ENCODE data around the gene TDP1. TPM values are rescaled to one million over a fixed set of nuclear protein-coding genes. Genes with fewer than 3 reads are reported as not detected.

TDP1 gene
- total and polyA plus RNA-seq, 12 donors = 2.3 to 24.8 (median 9.6) TPM

DNA sequence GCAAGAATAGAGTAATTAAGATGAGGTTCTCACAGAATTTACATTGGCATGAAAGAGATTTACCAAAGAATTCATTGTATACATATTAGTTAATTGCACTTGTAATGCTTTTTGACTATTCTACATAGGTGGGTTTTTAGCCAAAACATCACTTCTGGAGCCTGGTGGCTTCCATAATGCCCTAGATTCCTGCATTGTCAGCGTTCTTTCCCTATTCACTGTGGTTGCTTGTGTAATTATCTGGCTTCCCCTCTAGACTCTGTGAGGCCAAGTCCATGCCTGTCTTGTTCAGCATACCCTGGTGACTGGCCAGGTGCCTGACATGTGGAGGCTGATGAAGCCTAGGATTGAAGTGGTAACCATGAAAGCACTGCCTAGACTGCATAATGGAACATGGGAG, 41.2 kb downstream of the TDP1 start:
- no peak for DNase-seq
- WGBS, 4 donors = 94 to 100% (median 100%) methylated on average over 1 of the region's 1 CpG
- H3K36me3 ChIP-seq (replicated peaks in 1 of 2) = no peaks in the 10 kb centered on the region

DNA sequence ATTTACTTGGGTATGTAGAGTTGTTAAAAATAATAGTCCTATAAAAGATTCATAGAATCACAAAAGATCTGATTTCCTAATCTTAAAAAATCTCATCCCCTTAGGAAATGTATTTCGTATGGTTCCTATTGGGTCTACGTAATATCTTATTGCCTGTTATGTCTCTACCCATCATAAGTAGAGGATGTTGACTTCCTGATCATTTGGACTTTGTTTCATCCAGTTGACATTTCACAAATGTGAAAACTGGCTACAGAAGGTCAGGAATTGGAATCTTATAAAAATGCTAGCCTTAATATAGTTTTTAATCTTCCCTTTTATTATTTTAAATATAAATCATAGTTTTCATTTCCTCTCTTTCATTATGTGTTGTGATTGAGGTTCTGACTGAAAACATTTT, 45.2 kb downstream of the TDP1 start:
- no peaks in the 10 kb centered on the region for H3K27me3 ChIP-seq
- H3K4me3 ChIP-seq = no peak overlapping the region
- intact Hi-C loops (cut with DNase I) = no loop called here
- H3K4me1 ChIP-seq (replicated peaks in 1 of 2) = no peaks in the 10 kb centered on the region
- TF ChIP-seq, protein P1, sequence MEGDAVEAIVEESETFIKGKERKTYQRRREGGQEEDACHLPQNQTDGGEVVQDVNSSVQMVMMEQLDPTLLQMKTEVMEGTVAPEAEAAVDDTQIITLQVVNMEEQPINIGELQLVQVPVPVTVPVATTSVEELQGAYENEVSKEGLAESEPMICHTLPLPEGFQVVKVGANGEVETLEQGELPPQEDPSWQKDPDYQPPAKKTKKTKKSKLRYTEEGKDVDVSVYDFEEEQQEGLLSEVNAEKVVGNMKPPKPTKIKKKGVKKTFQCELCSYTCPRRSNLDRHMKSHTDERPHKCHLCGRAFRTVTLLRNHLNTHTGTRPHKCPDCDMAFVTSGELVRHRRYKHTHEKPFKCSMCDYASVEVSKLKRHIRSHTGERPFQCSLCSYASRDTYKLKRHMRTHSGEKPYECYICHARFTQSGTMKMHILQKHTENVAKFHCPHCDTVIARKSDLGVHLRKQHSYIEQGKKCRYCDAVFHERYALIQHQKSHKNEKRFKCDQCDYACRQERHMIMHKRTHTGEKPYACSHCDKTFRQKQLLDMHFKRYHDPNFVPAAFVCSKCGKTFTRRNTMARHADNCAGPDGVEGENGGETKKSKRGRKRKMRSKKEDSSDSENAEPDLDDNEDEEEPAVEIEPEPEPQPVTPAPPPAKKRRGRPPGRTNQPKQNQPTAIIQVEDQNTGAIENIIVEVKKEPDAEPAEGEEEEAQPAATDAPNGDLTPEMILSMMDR (IDR thresholded peaks at IDR 0.05) = no peak
- TF ChIP-seq POLR2A (IDR thresholded peaks at IDR 0.05) = no peak
- H3K27ac ChIP-seq = no peak overlapping the region
- no peak for DNase-seq
- 95 to 99% (median 97%) methylated on average over 2 of the region's 2 CpGs for WGBS, 4 donors
- no peaks in the 10 kb centered on the region for H3K9me3 ChIP-seq (replicated peaks in 1 of 3)
- no peaks in the 10 kb centered on the region for H3K36me3 ChIP-seq (replicated peaks in 1 of 2)

More for the DNA sequence above, 41.2 kb downstream of the TDP1 start:
- Histone ChIP-seq H3K4me1 (replicated peaks in 1 of 2) (no peaks in the 10 kb centered on the region), H3K9me3 (replicated peaks in 1 of 3) (no peaks in the 10 kb centered on the region), H3K4me3 (no peak overlapping the region), H3K27me3 (no peaks in the 10 kb centered on the region), H3K27ac (no peak overlapping the region)
- TF ChIP-seq POLR2A (IDR thresholded peaks at IDR 0.05) = no peak
- TF ChIP-seq, protein P1 (IDR thresholded peaks at IDR 0.05) = no peak
- intact Hi-C loops (cut with DNase I) = no loop called here

DNA sequence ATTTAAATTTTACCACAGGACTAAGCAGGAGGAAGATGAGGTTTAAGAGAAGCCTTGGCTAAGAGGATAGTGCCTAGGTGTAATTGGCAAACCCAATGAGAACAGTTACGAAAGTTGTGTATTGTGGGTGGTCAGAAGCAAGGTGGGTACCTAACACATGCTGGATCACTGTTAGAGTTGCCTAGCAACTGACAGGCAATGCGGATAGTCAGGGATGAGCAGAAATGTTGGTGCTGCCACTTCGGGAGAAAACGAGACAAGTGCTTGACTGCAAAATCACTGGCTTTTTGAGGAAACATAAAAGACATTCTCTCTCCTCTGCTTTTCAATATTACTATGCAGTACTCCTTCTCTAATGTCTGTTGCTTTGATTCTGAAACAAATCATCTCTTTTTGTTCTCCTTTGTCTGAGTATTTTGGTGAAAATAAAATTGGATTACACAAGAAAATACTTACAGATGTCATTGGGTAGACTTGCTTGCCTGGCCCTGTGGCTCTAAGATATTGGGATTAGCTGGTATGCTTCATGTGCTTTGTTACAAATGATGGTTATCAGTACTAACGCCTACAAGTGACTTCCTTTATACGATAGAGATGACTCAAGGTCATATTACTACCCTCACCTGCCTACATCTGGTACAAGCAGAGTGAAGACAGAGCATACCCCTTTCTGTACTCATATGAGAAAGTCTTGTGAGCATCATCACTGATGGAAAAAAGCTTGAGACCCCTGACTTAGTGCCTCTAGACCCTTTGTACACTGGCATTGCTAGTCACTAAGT, 48.0 kb downstream of the TDP1 start:
- TF ChIP-seq, protein P1 (IDR thresholded peaks at IDR 0.05) = no peak
- no peak for TF ChIP-seq POLR2A (IDR thresholded peaks at IDR 0.05)
- Histone ChIP-seq H3K36me3 (replicated peaks in 1 of 2) (no peaks in the 10 kb centered on the region), H3K27me3 (no peaks in the 10 kb centered on the region), H3K9me3 (replicated peaks in 1 of 3) (no peaks in the 10 kb centered on the region), H3K4me3 (no peak overlapping the region), H3K4me1 (replicated peaks in 1 of 2) (no peaks in the 10 kb centered on the region), H3K27ac (no peak overlapping the region)
- DNase-seq = no peak
- intact Hi-C loops (cut with DNase I) = no loop called here
- 87 to 92% (median 90%) methylated on average over 6 of the region's 6 CpGs for WGBS, 4 donors

DNA sequence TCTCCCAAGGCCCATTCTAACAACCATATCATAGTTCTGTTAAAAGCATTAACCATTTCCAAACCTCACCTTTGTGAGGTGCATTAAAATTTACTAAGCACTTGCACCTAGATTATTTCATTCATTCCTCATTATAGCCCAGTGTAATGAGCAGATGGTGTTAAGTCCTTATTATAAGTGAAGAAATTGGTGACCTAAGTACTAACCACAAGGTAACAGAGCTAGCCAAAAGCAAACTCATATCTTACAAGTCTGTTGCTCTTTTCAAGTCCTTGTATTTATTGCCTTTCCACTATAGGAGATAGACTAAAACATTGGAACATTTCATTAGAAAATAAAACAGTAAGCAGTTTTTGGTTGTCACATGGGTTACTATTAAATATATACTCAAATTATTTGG, 49.7 kb downstream of the TDP1 start:
- no peak for DNase-seq
- intact Hi-C loops (cut with DNase I) = no loop called here
- Histone ChIP-seq H3K9me3 (replicated peaks in 1 of 3) (no peaks in the 10 kb centered on the region), H3K4me1 (replicated peaks in 1 of 2) (no peaks in the 10 kb centered on the region), H3K27ac (no peak overlapping the region), H3K27me3 (no peaks in the 10 kb centered on the region), H3K4me3 (no peak overlapping the region), H3K36me3 (replicated peaks in 1 of 2) (no peaks in the 10 kb centered on the region)
- TF ChIP-seq POLR2A (IDR thresholded peaks at IDR 0.05) = no peak
- TF ChIP-seq, protein P1 (IDR thresholded peaks at IDR 0.05) = no peak
